ENCODE results near the gene MBD2.

Gene MBD2

DNA sequence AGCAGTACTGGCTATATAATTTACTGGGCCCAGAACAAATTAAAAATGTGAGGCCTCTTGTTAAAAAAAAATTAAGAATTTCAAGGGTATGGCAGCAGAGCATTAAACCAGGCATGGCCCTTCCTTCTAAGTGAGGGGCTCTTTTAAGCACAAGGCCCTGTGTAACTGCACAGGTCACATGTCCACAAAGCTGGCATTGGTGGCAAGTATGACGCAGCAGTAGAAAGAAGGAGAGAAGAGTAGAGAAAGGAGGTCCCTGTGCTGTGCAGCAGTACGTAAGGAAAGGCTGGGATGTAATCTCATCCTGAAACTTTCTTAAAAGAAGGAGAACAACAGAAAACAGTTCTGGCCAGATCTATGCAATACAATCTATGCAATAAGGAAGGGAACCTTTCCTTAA, 51.2 kb downstream of the MBD2 start:
- TF ChIP-seq OSR1 (CRISPR knock-in tag; IDR thresholded peaks at IDR 0.05) (no peak), ARNTL (CRISPR knock-in tag; IDR thresholded peaks at IDR 0.05; ENCODE audit: borderline replicate concordance, low read depth) (no peak), BACH2 (CRISPR knock-in tag; IDR thresholded peaks at IDR 0.05; ENCODE audit: borderline replicate concordance) (no peak), ISL1 (CRISPR knock-in tag; IDR thresholded peaks at IDR 0.05) (no peak), ZC3H10 (CRISPR knock-in tag; IDR thresholded peaks at IDR 0.05) (no peak), SNAI2 (CRISPR knock-in tag; IDR thresholded peaks at IDR 0.05) (no peak), ZNF70 (CRISPR knock-in tag; IDR thresholded peaks at IDR 0.05) (no peak), PPARA (CRISPR knock-in tag; IDR thresholded peaks at IDR 0.05; ENCODE audit: borderline replicate concordance) (no peak), RARB (CRISPR knock-in tag; IDR thresholded peaks at IDR 0.05) (no peak), ZFP3 (CRISPR knock-in tag; IDR thresholded peaks at IDR 0.05) (no peak)
- TF ChIP-seq, protein P1, sequence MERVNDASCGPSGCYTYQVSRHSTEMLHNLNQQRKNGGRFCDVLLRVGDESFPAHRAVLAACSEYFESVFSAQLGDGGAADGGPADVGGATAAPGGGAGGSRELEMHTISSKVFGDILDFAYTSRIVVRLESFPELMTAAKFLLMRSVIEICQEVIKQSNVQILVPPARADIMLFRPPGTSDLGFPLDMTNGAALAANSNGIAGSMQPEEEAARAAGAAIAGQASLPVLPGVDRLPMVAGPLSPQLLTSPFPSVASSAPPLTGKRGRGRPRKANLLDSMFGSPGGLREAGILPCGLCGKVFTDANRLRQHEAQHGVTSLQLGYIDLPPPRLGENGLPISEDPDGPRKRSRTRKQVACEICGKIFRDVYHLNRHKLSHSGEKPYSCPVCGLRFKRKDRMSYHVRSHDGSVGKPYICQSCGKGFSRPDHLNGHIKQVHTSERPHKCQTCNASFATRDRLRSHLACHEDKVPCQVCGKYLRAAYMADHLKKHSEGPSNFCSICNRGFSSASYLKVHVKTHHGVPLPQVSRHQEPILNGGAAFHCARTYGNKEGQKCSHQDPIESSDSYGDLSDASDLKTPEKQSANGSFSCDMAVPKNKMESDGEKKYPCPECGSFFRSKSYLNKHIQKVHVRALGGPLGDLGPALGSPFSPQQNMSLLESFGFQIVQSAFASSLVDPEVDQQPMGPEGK (CRISPR knock-in tag; IDR thresholded peaks at IDR 0.05; ENCODE audit: borderline replicate concordance), result no peak
- TF ChIP-seq, protein P2, sequence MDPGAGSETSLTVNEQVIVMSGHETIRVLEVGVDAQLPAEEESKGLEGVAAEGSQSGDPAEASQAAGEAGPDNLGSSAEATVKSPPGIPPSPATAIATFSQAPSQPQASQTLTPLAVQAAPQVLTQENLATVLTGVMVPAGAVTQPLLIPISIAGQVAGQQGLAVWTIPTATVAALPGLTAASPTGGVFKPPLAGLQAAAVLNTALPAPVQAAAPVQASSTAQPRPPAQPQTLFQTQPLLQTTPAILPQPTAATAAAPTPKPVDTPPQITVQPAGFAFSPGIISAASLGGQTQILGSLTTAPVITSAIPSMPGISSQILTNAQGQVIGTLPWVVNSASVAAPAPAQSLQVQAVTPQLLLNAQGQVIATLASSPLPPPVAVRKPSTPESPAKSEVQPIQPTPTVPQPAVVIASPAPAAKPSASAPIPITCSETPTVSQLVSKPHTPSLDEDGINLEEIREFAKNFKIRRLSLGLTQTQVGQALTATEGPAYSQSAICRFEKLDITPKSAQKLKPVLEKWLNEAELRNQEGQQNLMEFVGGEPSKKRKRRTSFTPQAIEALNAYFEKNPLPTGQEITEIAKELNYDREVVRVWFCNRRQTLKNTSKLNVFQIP (CRISPR knock-in tag; IDR thresholded peaks at IDR 0.05; ENCODE audit: borderline replicate concordance, low read depth), result no peak
- TF ChIP-seq, protein P3, sequence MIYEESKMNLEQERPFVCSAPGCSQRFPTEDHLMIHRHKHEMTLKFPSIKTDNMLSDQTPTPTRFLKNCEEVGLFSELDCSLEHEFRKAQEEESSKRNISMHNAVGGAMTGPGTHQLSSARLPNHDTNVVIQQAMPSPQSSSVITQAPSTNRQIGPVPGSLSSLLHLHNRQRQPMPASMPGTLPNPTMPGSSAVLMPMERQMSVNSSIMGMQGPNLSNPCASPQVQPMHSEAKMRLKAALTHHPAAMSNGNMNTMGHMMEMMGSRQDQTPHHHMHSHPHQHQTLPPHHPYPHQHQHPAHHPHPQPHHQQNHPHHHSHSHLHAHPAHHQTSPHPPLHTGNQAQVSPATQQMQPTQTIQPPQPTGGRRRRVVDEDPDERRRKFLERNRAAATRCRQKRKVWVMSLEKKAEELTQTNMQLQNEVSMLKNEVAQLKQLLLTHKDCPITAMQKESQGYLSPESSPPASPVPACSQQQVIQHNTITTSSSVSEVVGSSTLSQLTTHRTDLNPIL (CRISPR knock-in tag; IDR thresholded peaks at IDR 0.05; ENCODE audit: low read depth), result no peak
- TF ChIP-seq, protein P4, sequence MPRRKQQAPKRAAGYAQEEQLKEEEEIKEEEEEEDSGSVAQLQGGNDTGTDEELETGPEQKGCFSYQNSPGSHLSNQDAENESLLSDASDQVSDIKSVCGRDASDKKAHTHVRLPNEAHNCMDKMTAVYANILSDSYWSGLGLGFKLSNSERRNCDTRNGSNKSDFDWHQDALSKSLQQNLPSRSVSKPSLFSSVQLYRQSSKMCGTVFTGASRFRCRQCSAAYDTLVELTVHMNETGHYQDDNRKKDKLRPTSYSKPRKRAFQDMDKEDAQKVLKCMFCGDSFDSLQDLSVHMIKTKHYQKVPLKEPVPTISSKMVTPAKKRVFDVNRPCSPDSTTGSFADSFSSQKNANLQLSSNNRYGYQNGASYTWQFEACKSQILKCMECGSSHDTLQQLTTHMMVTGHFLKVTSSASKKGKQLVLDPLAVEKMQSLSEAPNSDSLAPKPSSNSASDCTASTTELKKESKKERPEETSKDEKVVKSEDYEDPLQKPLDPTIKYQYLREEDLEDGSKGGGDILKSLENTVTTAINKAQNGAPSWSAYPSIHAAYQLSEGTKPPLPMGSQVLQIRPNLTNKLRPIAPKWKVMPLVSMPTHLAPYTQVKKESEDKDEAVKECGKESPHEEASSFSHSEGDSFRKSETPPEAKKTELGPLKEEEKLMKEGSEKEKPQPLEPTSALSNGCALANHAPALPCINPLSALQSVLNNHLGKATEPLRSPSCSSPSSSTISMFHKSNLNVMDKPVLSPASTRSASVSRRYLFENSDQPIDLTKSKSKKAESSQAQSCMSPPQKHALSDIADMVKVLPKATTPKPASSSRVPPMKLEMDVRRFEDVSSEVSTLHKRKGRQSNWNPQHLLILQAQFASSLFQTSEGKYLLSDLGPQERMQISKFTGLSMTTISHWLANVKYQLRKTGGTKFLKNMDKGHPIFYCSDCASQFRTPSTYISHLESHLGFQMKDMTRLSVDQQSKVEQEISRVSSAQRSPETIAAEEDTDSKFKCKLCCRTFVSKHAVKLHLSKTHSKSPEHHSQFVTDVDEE (CRISPR knock-in tag; IDR thresholded peaks at IDR 0.05), result no peak
- no peak for ATAC-seq

DNA sequence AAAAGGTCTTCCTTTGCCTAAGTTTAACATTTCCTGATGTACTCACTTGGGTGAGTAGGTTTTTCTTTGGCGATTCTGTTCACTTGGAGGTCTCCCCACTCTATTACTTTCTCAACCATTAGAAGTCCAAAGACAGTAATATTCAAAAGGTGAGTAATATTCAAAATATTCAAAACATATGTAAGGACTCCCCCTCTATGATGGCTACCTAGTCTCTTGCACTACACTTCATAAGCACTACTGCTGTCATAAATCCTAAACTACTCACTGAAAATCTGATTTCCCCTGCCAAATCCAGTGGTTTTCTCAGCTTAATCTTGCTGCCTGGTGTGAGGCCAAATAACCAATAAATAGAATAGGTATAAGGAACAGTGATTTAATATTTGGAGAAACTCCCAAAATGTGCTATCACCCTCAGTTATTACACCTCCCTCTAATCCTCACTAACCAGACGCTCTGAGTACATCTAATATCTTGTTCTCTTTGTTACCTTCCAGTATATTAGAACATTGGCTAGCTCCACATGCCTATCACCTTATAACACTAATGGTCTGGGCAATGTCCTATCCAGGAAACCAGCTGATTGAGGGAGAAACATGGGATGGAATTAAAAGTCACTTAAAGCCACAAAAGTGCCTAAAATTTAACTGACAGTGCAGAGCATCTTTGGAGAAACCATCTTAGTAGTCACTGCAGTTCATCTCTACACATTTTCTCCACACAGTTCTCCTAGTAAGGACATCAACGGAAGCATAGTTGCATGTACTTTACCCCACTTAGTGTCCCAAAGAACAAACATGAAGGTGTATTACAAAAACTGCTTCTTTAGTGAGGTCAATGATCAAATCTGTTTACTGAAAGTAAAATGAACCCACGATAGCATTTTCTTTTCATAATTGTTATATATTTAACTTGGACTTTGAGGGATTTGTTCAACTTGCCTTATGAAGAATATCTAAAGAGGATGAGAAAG, 54.8 kb downstream of the MBD2 start:
- TF ChIP-seq, protein P5, sequence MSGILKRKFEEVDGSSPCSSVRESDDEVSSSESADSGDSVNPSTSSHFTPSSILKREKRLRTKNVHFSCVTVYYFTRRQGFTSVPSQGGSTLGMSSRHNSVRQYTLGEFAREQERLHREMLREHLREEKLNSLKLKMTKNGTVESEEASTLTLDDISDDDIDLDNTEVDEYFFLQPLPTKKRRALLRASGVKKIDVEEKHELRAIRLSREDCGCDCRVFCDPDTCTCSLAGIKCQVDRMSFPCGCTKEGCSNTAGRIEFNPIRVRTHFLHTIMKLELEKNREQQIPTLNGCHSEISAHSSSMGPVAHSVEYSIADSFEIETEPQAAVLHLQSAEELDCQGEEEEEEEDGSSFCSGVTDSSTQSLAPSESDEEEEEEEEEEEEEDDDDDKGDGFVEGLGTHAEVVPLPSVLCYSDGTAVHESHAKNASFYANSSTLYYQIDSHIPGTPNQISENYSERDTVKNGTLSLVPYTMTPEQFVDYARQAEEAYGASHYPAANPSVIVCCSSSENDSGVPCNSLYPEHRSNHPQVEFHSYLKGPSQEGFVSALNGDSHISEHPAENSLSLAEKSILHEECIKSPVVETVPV (CRISPR knock-in tag; IDR thresholded peaks at IDR 0.05), result no peak
- TF ChIP-seq TOX (CRISPR knock-in tag; IDR thresholded peaks at IDR 0.05; ENCODE audit: borderline replicate concordance), result no peak
- no peak for TF ChIP-seq ZNF70 (CRISPR knock-in tag; IDR thresholded peaks at IDR 0.05)
- TF ChIP-seq, protein P1 (CRISPR knock-in tag; IDR thresholded peaks at IDR 0.05; ENCODE audit: borderline replicate concordance), result no peak
- ATAC-seq, result no peak; the same call in 2 of the 3 replicates

DNA sequence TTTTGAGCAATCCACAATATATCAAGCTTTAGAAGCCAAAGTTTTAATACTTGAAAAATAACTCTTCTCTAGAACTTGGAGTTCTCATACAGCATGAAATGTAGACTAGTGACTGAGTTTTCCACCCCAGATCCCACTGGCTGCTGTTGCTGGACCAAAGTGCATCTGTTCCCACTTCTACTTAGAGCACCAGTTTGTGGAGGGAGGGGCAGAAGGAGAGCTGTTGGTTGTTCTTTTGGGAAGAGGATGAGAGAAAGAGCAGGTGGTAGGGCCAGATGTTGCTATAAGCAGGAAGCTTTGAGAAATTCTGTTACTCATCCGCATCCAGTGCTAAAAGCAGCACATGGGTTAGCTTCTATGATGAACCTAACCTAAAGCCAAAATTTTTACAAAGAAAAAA, 59.0 kb downstream of the MBD2 start:
- no peak for ATAC-seq
- TF ChIP-seq, protein P1 (CRISPR knock-in tag; IDR thresholded peaks at IDR 0.05; ENCODE audit: borderline replicate concordance), result no peak
- TF ChIP-seq OSR1 (CRISPR knock-in tag; IDR thresholded peaks at IDR 0.05) (no peak), ZNF8 (CRISPR knock-in tag; IDR thresholded peaks at IDR 0.05) (no peak), RARB (CRISPR knock-in tag; IDR thresholded peaks at IDR 0.05) (no peak), ISL1 (CRISPR knock-in tag; IDR thresholded peaks at IDR 0.05) (no peak), TCF4 (CRISPR knock-in tag; IDR thresholded peaks at IDR 0.05; ENCODE audit: borderline replicate concordance) (no peak), ZC3H10 (CRISPR knock-in tag; IDR thresholded peaks at IDR 0.05) (no peak), SNAI2 (CRISPR knock-in tag; IDR thresholded peaks at IDR 0.05) (no peak), ESRRG (CRISPR knock-in tag; IDR thresholded peaks at IDR 0.05) (no peak), ZNF70 (CRISPR knock-in tag; IDR thresholded peaks at IDR 0.05) (no peak), TOX (CRISPR knock-in tag; IDR thresholded peaks at IDR 0.05; ENCODE audit: borderline replicate concordance) (no peak), ZFP3 (CRISPR knock-in tag; IDR thresholded peaks at IDR 0.05) (no peak), PPARA (CRISPR knock-in tag; IDR thresholded peaks at IDR 0.05; ENCODE audit: borderline replicate concordance) (no peak)
- TF ChIP-seq, protein P2 (CRISPR knock-in tag; IDR thresholded peaks at IDR 0.05; ENCODE audit: borderline replicate concordance, low read depth), result no peak

Data from SK-N-SH treated with all-trans-retinoic acid at 6 μM for 48 hours (cell line).